HG02642 (cell line): Measurements from ENCODE around the gene RHOD.
A peak's percentile ranks its signal among the peaks of the same experiment; 100 is the strongest.

ENCODE experiments used
- ATAC-seq: cut with Tn5 transposase; IDR thresholded peaks from one replicate; pipeline ENCODE4 v1.9.1; 2021; ENCODE audit warnings: mild to moderate bottlenecking; ENCODE audit not compliant: unreplicated experiment, poor library complexity

The RHOD gene

DNA sequence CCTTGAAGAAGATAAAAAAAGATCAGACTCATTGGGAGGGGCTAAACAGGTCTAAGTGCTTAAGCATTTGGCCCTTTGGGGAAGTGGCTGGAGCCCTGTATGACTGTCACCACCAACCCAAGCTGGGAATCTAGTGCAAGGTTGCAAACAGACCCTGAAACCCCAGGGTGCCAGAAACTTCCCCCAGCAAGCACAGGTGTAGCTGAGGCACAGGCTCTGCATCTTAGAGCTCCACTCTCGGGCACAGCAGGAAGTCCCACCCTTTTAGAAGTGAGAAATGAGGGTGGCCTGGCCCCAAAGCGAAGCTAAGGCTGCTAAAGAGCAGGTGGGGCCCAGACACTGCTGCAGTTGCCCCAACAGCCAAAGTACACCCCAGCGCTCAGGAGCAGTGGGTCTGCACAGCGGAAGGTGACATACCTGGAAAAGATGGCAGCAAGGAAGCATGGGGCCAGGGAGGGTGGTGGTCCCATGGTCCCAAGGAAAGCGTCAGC lies 56.6 kb downstream of the RHOD start:
- ATAC-seq: peak; percentile 50

DNA sequence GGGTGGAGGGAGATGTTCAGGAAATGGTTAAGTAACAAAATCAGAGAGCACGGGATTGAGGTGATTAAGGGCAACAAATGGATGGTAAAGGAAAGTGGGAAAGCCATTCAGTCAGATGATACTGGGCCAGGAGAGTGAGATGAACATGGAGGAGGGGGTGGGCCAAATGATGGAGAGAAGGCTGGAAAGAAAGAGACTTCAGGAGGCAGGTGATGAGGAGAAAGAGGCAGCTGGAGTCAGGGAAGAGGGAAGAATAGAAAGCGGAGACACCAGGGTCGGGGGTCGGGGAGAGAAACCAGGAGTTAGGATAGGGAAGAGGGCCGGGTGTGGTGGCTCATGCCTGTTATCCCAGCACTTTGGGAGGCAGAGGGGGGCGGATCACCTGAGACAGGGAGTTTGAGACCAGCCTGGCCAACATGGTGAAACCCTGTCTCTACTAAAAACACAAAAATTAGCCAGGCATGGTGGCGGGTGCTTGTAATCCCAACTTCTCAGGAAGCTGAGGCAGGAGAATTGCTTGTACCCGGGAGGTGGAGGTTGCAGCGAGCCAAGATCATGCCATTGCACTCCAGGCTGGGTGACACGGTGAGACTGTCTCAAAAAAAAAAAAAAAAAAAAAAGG lies 57.7 kb downstream of the RHOD start:
- no peak for ATAC-seq

DNA sequence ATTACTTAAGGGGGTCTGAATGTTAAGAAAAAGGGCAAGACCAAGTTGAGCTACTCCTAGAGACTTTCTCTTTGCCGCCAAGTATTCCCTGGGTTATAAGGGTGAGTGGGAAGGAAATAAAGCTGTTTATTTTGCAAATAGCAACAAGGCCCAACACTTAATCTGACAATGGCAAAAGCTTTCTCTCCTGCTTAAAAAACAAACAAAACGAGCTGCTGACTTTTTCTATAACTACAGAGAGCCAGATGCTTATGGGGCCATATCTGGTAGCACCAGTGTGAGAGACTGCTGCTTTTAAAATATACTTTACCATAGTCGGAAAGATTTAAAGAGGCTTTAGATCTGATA lies 60.1 kb downstream of the RHOD start:
- no peak for ATAC-seq

DNA sequence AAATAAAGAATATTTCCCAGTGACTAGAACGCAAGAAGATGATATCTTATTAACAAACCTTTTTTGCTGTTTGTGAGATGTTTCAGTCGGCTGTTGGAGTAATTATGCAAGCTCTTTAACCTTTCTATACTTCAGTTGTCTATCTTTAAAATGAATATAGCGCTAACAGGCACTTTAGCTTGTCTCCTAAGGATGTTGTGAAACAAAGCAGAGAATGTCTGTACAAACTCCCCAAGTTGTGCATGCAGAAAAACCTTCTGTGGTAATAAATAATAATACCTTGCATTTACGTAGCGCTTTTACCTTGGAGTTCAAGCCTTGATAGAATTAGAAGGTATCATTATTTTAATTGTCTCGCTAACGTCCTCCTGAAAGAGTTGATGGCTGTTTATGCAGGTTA lies 60.5 kb downstream of the RHOD start:
- ATAC-seq: no peak

DNA sequence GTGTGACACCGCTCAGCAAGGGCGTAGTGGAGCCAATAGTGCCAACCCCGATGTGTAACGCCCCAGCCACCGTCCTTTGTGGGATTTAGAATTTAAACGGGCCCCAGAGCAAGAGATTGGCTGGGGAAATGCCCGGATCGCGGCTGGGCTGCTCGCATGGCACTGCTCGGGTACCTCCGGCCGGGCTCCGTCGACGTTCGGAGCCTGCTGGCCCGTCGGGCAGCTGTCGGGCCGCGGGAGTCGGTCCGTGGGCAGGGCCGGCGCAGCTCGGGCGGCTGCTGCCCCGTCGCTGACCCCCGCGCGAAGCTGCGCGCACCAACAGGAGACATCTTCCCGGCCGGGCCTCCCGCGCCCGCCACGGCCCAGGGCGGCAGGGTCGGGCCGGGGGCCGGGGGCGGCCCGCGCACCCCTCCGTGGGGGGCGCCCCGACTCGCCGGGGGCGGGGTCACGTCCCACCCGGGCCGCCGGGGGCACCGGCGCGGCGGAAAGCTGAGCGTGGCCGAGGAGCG lies 61.1 kb downstream of the RHOD start:
- ATAC-seq: peak; percentile 2

DNA sequence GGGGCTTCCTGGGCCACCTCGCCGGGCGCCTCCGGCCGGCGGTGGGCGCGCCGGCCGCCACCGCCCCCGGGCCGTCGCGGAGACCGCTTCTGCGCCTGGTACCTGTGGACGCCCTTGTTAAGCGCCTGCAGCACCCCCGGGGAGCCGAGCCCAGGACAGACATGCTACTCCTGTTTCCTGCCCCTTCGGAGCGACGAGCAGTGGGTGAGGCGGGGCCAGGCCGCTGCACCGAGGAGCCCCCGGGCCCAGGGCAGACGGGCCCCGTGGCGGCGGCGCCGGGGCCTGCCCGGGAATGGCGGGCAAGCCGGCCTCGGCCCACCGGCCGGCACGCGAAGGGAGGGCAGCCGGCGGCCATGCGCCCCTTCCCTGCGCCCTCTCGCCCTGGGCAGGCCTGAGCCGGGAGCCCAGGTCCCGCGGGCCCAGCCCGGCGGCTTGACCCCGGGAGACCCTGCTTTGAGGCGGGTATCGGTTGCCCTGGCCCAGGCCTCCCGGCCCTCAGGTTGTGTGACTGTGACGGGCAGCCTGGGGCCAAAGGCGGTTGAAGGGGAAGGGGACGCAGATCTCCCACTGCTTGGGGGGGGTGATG lies 61.6 kb downstream of the RHOD start:
- peak; percentile 20 for ATAC-seq

DNA sequence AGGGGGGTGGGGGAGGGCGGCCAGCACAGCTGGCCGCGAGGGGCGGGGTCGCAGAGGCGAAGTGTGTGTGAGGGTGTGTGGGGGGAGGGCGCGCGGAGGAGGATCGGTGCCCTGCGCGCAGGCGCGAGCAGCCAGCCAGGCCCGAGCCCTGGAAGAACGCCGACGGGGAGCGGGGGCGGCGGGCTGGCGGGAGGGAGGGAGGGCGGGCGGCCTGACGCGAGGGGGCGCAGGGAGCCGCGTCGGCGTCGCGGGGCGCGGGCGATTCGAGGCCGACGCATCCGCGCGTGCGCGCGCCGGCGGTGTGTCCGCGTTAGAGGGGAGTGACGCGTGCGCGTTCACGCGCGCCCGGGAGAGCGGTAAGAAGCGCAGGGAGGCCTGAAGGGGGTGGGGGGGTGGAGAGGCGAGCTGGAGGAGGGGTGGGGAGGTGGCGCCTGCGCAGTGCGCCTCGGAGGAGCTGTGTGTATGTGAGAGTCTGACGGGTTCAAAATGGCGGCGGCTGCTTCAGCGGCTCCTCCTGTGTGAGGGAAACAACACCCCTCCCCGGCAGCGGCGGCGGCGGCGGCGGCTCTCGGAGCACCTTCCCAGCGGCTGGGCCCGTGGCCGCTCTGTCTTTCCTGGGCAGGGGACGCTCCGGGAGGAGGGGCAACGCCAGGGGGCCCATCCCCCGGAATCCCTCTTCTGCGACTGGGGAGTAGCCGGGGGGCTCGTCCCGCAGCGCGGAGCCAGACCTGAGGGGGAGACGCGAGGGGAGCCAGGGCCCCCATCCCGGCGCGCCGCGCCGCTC lies 62.3 kb downstream of the RHOD start, which contains the start of gene KDM2A:
Gene KDM2A, plus strand, starts transcription at position 463 of the 784 bp plus-strand sequence. CDS start 2,054 bp downstream, outside the sequence.
- peak; percentile 73 for ATAC-seq

DNA sequence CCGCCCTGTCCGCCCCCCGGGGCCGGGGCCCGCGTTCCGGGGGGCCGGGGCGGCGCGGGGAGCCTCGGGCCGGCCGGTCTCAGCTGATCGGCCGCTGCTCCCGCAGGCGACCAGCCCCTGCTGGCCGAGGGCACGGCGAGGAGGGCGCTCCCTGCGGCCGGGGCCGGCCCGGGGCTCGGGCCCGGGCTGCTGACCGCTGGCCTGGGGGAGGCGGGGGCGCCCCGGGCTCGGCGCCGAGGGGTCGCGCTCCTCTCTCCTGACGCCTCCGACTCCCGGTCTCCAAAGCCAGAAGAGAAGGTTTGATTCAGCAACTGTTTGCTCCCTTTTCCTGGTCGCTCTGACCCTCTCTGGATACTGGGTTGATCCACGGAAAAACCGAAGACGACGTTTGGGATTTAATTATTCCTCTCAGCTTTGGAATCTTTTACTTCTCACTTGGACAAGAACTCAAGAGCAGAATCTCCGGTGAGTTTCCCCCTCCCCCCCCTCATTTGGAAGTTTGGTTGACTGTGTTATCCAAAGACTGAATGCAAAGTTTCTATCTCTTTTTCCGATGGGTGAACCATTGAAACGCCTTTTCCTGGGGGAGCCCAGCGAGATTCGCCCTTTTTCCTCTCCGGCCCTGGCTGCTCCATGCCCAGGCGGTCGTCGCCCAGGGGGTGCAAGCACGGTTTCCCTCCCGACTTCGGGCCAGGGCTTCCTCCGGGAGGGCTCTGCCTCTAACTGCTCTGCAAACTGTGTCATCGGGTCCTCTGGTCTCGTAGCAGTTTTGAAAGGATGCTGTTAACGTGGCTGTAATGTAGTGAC lies 63.1 kb downstream of the RHOD start:
- ATAC-seq: peak; percentile 18

DNA sequence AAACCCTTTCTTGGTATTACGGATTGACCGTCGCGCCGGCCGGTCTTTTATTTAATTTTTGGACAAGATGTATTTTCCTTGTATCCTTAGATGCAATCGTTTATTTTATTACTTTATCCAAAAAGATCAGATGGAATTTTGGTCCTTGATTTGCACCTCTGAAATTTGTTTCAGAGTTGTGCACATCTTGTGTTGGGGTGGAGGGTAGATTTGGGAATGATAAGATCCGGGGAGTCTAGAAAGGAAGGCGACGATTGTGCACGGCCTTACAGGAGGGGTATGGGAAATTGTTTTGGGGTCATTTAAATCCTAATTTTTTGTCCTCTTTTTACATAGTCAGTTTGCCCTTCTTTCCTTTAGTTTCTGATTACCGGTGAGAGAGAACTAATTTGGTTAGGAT lies 63.8 kb downstream of the RHOD start:
- ATAC-seq: no peak

DNA sequence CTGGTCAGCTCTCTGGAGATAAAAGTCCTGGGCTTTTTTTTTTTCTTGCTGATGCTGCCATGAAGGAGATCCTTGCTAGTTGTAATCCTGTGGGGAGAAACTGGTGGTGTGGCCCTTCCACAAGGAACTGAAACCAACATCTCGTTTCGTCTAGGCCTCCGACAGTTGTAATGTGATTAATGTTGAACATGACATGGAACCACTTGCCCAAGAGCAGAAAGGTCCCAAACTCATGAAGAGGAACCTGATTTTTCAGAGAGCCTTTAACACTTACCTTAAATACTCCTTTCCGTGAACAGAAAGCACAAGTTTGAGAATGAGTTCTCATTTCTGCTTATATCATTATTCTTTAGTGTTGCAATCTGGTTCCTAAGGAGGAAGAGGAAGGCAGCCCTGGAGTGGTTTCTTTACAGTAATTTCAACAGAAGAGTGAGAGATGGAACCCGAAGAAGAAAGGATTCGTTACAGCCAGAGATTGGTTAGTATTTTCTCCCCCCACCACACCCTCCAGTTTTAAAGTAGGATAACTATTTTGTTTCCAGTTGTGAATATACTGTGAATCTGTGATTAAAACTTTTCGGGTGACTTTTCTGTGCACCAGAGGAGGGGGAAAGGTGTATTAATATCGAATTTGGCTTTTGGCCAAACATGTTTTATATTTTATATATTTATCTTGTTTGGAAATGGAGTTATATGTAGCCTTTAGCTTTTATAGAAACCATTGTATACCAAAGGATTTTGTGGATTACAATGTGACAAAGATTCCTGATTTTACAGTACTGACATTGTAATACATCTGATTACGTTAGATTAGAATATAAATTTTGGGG lies 64.4 kb downstream of the RHOD start:
- no peak for ATAC-seq
